ENCODE measurements around the gene PCDHB8.
"Not testable (repeated sequence)": the region's sequence is repeated elsewhere in the genome, so short reads cannot be mapped to it uniquely, and the experiment has no call there.

The PCDHB8 gene

GRCh38 chr5:141177577-141178191, at the start of gene PCDHB8:
Gene PCDHB8, plus strand, starts transcription at chr5:141177790. Its CDS starts 245 bp downstream, at chr5:141178035.
- DNase-seq, result not testable (repeated sequence)

GRCh38 chr5:141135030-141135717, 42.4 kb upstream of the PCDHB8 start, which contains the start of gene PCDHB5:
Gene PCDHB5, plus strand, starts transcription at chr5:141135206. Its CDS starts 229 bp downstream, at chr5:141135435.
- peak; percentile 71 for DNase-seq

- no peak for DNase-seq
These were observed 41.8 kb upstream of the PCDHB8 start for GRCh38 chr5:141135718-141136266.

GRCh38 chr5:141137346-141137745, 40.2 kb upstream of the PCDHB8 start:
- not testable (repeated sequence) for DNase-seq

GRCh38 chr5:141149812-141150211, 27.8 kb upstream of the PCDHB8 start, which contains the start of gene PCDHB6:
Gene PCDHB6, plus strand, starts transcription at chr5:141150057. Its CDS starts 201 bp downstream, at chr5:141150258.
- no peak for DNase-seq

GRCh38 chr5:141150224-141150992, 27.2 kb upstream of the PCDHB8 start:
- no peak for DNase-seq

GRCh38 chr5:141150993-141151325, 26.6 kb upstream of the PCDHB8 start:
- DNase-seq, result no peak

- DNase-seq, result not testable (repeated sequence)
These were observed 26.0 kb upstream of the PCDHB8 start for GRCh38 chr5:141151632-141152031.

GRCh38 chr5:141152096-141152495, 25.5 kb upstream of the PCDHB8 start:
- not testable (repeated sequence) for DNase-seq

GRCh38 chr5:141155540-141156374, 21.8 kb upstream of the PCDHB8 start:
- no peak for DNase-seq

- DNase-seq, result not testable (repeated sequence)
These were observed 20.2 kb upstream of the PCDHB8 start for GRCh38 chr5:141157356-141157755.

GRCh38 chr5:141157901-141158300, 19.7 kb upstream of the PCDHB8 start:
- not testable (repeated sequence) for DNase-seq

GRCh38 chr5:141172381-141173204, 5.0 kb upstream of the PCDHB8 start, which contains the start of gene PCDHB7:
Gene PCDHB7, plus strand, starts transcription at chr5:141172644. Its CDS starts 192 bp downstream, at chr5:141172836.
- no peak for DNase-seq

- DNase-seq, result not testable (repeated sequence)
These were observed 3.1 kb upstream of the PCDHB8 start for GRCh38 chr5:141174291-141175104.

- no peak for DNase-seq
These were observed 1.7 kb upstream of the PCDHB8 start for GRCh38 chr5:141175933-141176332.

GRCh38 chr5:141179371-141179770, 1.8 kb downstream of the PCDHB8 start:
- DNase-seq, result not testable (repeated sequence)

GRCh38 chr5:141179876-141180275, 2.3 kb downstream of the PCDHB8 start:
- not testable (repeated sequence) for DNase-seq

GRCh38 chr5:141180313-141180712, 2.7 kb downstream of the PCDHB8 start:
- no peak for DNase-seq

GRCh38 chr5:141182248-141182647, 4.7 kb downstream of the PCDHB8 start, which contains the start of gene PCDHB16:
Gene PCDHB16, plus strand, starts transcription at chr5:141182387. Its CDS starts 173 bp downstream, at chr5:141182560.
- peak; percentile 61 for DNase-seq

All from NCI-H1694 (cell line).